NCI-H524 treated with DMSO at 0.1 percent for 48 hours (cell line): ENCODE data around the gene NKPD1.

Experiments used
- DNase-seq: peaks from one replicate; lab custom pipeline; 2025; lab: John Stamatoyannopoulos, UW

Gene NKPD1, protein sequence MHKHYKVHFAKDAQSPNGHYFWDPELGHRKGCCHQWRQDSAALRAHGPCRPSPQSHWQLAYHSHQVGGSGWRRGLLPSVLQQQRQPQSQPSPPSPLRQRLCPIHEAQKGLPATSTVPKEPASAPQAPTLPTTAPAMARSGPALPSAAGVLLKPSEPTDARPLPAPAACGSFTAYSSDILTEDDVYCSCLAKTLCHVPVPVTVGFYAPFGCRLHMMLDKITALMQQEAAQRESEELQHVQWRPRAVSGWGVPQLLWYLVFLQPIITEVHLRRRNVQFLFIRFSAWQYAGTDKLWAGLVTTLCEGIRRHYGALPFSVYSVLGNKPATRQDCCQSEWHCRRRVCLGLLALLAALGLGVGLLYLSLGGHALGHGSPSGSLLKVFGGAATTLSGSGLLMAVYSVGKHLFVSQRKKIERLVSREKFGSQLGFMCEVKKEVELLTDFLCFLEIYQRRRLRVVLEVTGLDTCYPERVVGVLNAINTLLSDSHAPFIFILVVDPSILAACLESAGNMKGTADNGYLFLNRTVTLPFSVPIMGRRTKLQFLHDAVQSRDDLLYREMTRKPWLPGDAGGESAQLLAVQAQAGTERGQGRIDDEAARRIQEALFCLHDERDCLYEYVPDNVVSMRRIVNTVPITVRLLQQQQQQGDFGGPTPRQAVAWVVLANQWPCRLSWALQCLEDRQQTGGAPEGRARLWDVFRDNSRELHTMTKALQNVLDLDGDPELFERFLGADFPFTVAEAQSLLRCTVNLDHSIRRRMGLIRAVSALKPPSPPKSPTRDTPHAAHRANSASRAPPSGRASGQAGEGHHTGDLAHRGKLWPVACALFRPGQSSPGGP

DNA sequence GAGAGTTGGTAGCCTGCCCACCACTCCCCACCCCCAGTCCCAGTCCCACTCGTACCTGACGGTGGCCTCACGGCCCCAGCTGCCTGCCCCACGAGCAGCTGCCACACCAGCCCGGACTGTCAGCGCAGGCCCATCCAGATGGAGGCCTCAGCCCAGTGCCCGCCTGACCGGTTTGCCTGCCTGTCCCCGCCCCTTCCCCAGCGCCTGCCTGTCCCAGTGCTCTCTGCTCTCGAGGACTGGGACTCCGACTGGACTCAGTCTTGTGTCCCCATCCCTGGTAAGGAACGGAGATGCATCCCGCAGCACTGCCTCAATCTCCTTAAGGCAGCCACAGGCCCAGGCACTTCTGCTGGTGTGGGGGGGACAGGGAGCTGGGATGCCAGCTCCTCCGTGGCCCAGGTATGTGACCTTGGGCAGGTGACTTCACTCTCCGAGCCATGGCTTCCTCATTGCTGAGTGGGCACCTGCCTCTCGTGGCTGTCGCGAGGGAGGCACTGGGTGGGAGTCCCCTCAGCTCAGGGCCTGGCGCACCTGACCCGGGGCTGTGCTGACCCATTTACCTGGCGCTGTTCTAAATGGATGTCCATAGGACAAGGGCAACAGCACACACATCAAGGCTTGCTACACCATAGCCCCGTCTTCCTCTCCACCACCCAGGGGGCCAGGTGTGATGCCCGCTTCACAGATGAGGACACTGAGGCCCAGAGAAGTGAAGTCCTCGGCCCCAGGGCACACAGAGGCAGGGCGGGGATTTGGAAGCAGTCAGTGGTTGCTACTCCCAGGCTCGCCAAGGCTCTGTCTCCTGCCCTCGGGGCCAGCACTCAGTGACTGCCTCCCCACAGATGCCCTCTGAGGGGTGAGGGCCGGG lies at the start of gene NKPD1:
TSS of gene NKPD1 (minus strand) at position 113 of the 868 bp plus-strand sequence. CDS start 832 bp downstream, outside the sequence.
- no peak for DNase-seq

DNA sequence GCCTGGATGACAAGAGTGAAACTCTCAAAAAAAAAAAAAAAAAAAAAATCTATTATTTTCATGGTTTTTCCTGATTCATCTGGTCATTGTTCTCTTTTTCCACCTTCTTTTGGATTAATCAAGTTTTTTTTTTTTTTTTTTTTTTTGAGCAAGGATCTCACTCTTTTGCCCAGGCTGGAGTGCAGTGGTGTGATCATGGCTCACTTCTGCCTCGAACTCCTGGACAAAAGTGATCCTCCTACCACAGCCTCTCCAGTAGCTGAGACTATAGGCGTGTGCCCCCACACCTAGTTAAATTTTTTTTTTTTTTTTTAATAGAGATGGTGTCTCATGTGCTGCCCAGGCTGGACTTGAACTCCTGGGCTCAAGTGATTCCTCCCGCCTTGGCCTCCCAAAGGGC lies 45.5 kb upstream of the NKPD1 start:
- DNase-seq = no peak

DNA sequence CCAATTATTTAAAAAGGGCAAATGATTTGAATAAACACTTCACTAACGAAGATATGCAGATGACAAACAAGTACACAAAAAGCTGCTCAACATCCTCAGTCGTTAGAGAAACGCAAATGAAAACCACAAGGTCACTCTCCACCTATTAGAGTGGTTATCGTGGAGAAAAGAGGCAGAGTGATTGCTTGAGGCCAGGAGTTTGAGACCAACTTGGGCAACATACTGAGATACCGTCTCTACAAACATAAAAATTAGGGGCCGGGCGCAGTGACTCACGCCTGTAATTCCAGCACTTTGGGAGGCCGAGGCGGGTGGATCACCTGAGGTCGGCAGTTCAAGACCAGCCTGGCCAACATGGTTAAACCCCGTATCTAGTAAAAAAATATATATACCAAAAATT lies 45.0 kb upstream of the NKPD1 start:
- no peak for DNase-seq

DNA sequence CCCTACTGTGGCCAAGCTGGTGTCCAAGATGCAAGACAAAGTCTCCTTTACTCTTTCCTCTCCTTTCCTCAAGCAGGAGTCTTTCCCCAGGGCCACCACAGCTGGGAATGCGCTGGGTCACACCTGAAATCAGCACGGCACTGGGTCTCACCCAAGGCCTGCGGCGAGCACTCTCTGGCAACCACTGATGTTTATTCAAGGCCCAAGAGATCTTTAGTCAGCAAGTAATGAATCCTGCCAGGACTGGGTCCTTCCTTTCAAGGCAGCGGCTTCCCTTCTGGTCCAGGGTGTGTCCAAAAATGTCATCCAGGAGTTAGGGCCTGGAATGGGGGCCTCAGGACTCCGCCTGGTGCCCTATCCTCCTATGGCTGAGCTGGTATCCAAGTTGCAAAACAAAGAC lies 41.9 kb upstream of the NKPD1 start:
- DNase-seq = no peak

DNA sequence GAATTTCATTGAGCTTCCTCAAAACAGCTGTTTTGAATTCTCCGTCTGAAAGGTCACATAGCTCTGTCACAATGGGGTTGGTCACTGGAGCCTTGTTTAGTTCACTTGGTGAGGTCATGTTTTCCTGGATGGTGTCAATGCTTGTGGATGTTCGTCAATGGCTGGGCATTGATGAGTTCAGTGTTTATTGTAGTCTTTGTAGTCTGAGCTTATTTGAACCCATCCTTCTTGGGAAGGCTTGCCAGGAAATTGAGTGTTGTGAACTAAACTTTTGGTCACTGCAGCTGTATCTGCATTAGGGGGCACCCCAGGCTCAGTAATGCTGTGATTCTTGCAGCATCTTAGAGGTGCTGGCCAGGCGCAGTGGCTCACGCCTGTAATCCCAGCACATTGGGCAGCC lies 39.8 kb upstream of the NKPD1 start:
- DNase-seq = no peak

DNA sequence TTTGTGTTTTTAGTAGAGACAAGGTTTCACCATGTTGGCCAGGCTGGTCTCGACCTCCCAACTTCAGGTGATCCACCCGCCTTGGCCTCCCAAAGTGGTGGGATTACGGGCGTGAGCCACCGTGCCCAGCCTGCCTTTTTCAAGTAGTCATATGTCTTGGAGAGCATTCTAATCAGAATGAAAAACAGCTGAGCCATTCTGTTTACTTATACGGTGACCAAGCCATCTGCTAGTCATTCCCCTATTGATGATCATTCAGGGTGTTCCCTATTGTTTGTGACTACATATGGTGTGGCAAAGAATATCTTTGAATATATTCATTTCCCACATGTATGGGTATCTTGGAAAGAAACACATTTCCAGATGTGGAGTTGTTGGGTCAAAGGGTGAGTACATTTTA lies 35.0 kb upstream of the NKPD1 start:
- no peak for DNase-seq

DNA sequence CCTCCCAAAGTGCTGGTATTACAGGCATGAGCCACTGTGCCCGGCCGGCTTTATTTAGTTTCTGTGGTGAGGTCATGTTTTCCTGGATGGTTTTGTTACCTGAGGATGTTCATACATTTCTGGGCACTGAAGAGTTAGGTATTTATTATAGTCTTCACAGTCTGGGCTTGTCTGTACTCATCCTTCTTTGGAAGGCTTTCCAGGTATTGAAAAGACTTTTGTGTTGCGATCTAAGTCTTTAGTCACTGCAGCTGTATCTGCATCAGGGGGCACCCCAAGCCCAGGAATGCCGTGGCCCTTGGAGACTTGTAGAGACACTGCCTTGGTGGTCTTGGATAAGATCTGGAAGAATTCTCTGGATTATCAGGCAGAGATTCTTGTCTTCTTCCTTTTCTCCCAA lies 30.6 kb upstream of the NKPD1 start:
- no peak for DNase-seq

DNA sequence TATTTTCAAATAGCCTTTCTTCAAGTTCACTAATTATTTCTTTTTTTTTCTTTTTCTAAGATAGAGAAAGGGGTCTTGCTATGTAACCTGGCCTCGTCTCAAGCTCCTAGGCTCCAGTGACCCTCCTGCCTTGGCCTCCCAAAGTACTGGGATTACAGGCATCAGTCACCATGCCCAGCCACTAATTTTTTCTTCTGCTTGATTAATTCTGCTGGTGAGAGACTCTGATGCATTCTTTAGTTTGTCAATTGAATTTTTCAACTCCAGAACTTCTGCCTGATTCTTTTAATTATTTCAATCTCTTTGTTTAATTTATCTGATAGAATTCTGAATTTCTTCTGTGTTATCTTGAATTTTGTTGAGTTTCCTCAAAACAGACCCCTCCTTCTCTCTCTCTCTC lies 29.2 kb upstream of the NKPD1 start:
- no peak for DNase-seq

DNA sequence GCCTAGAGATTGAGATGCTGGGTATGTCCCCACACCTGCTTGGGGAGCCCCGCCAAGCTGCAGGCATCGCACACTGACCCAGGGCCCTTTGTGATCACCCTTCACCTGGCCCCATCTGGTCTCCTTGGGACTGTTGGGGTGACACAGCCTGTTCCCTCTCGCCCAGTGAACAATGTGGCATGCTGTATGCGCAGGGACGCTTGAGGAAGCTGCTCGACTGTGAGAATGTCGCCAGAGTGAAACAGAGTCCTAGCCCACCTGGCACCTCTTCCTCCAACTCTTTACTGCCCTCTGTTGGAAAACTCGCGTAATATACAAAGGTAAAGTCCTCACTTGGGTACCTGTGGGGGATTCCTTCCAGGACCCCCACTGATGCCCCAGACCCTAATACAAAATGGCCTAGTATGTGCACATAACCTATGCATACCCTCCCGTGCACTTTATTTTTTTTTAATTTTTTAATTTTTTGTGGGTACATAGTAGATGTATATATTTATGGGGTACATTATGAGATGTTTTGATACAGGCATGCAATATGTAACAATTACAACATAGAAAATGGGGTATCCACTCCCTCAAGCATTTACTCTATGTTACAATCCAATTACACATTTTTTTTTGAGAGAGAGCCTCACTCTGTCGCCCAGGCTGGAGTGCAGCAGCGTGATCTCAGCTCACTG lies 26.8 kb upstream of the NKPD1 start:
- no peak for DNase-seq

DNA sequence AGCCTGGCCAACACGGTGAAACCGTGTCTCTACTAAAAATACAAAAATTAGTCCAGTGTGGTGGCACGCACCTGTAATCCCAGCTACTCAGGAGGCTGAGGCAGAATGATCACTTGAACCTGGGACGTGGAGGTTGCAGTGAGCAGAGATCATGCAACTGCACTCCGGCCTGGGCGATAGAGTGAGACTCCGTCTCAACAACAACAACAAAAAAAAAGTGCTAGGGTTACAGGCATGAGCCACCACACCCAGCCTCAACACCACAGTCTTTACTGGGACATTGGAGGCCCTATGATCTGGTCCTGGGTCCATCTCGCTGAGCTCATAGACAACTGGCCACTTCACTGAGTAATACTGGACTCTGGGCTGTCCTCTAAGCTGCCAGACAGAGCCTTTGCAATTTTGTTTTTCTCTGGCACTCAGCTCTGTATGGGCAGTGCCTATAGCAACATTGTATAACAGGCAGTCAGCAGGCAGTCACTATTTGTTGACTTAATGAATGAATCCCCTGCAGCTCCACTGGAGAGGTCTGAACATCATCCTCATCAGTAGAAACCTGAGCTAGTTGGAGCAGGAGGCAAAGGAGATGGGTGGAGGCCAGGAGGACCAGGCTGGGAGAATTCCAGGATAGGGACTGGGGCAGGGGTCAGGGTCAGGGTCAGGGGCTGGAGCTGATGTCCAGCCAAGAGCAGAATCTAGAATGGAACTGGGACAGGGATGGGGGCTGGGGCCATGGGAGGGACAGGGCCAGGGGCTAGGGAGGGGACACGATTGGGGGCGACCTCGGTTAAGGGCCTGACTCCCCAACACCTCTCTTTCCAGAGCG lies 25.9 kb upstream of the NKPD1 start:
- DNase-seq = no peak

DNA sequence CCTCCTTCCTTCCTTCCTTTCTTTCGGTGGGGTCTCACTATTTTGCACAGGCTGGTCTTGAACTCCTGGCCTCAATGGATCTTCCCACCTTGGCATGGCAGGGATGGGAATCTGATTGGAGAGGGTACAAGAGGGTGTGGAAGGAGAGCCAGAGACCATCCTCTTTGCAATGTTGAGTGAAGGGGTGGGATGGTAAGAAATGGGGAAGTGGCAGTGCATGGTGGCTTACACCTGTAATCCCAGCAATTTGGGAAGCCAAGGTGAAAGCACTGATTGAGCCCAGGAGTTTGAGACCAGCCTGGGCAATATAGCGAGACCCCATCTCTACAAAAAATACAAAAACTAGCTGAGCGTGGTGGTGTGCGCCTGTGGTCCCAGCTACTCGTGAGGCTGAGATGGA lies 23.3 kb upstream of the NKPD1 start:
- no peak for DNase-seq

DNA sequence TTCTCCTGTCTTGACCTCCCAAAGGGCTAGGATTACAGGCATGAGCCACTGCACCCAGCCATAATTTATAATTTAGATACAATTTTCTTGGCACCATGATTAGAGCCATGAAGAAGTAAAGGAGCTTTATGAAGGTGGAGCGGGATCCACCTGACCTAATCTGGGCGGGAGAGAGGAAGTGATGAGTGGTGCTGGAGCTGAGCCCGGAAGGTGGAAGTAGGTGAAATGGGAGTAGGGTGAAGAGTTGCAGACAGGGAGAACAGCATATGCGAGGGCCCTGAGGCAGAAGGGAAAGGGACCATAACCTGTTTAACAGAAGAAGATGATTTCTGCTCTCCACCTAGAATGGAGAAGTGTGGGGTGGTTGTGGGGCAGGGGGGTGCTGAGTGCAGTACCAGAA lies 22.0 kb upstream of the NKPD1 start:
- no peak for DNase-seq

DNA sequence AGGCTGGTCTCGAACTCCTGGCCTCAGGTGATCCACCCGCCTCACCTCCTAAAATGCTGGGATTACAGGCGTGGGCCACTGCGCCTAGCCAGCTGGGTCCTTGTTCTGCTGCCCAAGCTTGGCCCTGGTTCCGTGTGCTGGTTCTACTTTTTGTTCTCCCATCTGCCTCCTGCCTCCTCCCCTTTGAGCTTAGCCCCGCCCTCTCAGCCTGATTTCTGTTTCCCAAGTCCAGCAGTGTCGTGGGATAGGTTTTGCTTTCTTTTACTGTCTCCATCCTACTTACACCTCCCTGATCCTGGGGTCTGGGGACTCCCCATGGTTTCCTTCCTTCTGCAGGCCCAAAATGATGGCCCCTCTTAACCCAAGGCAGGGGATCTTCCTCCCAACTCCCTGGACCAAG lies 20.2 kb upstream of the NKPD1 start:
- DNase-seq = no peak

DNA sequence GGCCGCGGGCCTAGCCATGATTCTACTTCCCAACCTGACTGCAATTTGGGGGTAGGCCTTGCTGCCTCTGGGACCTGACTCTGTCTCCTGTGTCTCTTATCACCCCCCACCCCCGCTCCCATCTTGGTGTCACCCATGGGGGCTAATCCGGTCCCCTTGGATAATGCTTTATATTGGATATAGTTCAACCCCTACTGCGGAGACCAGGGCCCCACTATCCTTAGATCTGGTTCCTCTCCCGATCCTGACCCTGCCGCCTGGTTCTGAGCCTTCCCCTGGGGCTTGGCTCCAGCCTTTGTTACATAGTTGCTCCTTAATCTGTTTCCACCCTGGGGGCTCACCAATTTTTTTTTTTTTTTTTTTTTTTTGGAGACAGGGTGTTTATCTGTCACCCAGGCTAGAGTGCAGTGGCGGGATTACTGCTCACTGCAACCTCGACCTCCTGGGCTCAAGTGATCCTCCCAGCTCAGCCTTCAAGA lies 19.1 kb upstream of the NKPD1 start:
- no peak for DNase-seq

DNA sequence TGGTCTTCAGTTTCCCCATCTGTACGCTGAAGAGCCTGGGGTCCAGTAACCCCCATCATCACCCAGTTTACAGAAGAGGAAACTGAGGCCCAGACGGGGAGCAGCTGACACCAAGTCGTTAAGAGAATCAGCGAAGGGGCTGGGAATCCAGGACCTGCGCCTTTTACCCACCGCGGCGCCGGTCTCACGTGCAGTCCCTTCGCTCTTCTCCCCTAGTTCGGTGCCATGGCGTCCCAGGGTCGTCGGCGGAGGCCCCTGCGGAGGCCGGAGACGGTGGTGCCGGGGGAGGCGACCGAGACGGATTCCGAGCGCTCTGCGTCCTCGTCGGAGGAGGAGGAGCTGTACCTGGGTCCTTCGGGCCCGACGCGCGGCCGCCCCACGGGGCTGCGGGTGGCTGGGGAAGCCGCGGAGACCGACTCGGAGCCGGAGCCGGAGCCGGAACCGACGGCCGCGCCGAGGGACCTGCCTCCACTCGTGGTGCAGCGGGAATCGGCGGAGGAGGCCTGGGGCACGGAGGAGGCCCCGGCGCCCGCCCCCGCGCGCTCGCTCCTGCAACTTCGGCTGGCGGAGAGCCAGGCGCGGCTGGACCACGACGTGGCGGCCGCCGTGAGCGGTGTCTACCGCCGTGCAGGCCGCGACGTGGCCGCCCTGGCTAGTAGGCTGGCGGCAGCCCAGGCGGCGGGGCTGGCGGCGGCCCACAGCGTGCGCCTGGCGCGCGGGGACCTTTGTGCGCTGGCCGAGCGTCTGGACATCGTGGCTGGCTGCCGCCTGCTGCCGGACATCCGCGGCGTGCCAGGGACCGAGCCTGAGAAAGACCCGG lies 18.5 kb upstream of the NKPD1 start:
- no peak for DNase-seq

DNA sequence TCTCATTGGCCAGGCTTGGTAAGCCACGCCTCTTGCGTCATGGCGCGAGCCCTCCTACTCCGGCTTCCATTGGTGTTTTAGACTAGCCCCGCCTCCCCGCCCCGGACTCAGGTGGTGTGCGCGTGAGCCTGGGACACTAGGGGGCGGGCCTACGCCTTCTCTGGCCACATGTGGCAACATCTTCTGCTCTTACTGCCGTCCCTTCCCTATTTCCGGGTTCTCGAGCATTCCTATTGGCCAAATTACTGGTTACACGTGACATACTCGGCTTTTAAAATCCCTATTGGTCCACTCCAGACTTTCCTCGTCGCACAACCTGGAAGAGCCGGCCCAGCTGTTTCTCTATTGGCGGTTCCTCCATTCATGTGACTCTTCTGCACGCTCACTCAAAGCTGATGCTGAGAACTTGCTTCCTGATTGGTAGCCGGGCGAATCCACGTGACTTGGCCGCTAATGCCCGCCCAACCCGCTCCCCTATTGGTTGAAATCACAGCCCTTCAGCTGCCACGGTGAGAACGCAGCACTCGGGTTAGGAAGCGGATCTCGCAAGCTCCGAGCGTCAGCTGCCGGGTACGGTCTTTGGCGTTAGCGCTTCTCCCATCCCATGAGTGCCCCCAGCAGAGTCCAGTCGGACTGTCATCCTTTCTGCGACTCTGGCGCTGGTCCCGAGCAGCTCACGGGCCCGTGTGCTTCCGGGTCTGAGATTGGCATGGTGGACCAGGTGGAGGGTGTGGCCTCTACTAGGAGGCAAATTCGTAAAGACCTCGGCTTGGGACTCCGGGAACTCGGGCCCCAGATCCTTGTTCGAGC lies 17.7 kb upstream of the NKPD1 start, which contains the start of gene BLOC1S3:
TSS of gene BLOC1S3 (plus strand) at position 523 of the 810 bp plus-strand sequence. CDS start 513 bp downstream, outside the sequence.
- DNase-seq = peak; percentile 99

DNA sequence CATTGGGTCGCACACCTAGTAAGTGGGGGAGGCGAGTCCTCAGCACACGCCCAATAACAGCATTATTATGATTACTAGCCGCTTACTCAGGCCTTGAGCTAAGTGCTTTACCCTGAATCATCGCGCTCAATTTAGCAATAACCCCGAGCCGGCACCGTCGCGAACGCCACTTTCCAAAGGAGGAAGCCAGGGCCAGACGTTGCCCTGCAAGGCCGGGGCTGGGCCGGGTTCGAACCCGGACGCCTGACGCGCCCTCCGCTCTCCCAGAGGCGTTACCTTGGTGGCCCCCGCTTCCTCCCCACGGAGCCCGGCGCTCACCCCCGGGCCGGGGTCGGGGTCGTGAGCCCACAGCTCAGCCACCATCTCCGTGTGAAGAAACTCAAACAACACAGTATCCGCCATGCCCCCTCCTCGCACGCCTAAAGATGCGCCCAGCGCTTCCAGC lies 17.1 kb upstream of the NKPD1 start, which contains the start of gene TRAPPC6A:
TSS of gene TRAPPC6A (minus strand) at position 421 of the 445 bp plus-strand sequence. CDS start at position 402, 19 bp downstream.
- DNase-seq = no peak

DNA sequence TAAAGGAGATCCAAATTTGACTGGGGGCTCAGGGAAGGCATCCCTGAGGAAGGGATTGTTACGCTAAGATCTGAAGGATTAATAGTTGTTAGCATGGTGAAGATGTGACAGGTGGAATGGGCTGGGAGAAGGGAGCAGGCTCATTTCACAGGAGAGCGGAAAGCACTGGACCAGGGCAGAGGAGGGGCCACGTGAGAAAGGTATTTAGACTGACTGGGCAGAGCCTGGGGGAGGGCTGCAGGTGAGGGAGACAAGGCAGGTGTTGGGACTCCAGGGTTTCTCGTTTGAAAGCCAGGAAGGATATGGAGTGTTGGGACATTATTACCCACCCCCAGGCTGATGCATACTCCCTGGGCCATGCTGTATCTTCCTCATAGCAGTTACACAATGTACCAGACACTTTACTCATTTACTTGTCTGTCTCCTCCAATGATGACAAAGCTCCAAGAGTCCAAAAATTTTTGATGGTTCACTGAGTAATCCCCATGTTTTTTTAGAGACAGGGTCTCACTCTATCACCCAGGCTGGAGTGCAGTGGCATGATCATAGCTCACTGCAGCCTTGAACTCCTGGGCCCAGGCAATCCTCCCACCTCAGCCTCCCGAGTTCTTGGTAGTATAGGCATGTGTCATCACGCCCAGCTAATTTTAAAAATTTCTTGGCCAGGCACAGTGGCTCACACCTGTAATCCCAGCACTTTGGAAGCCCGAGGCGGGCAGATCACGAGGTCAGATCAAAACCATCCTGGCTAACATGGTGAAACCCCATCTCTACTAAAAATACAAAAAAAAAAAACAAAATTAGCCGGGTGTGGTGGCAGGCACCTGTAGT lies 14.9 kb upstream of the NKPD1 start:
- no peak for DNase-seq
